ENCODE data around the gene PTPRE.

DNA sequence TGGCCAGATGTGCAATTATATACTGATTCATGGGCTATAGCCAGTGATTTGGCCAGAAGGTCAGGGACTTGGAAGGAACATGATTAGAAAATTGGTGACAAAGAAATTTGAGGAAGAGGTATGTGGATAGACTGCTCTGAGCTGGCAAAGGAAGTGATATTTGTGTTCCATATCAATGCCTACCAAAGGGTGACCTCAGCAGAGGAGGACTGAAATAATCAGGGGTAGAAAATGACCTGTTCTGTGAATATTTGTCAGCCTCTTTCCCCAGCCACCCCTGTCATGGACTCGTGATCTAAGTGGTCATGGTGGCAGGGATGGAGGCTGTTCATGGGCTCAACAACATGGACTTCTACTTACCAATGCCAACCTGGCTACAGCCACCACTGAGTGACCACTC lies 47.0 kb downstream of the PTPRE start:
- TF ChIP-seq CTCF (conservative IDR thresholded peaks at IDR 0.05; ENCODE audit: low read depth, low read length) = no peak
- TF ChIP-seq CEBPB (IDR thresholded peaks at IDR 0.05; ENCODE audit: low read depth, low read length) = no peak
- TF ChIP-seq RFX5 (IDR thresholded peaks at IDR 0.05; ENCODE audit: low read depth, low read length) = no peak
- no peak for TF ChIP-seq MAFK (IDR thresholded peaks at IDR 0.05; ENCODE audit: low read depth, low read length)
- TF ChIP-seq, protein P1, sequence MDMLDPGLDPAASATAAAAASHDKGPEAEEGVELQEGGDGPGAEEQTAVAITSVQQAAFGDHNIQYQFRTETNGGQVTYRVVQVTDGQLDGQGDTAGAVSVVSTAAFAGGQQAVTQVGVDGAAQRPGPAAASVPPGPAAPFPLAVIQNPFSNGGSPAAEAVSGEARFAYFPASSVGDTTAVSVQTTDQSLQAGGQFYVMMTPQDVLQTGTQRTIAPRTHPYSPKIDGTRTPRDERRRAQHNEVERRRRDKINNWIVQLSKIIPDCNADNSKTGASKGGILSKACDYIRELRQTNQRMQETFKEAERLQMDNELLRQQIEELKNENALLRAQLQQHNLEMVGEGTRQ (IDR thresholded peaks at IDR 0.05; ENCODE audit: low read depth, low read length) = no peak
- no peak for TF ChIP-seq CHD1 (IDR thresholded peaks at IDR 0.05; ENCODE audit: low read depth, low read length)
